WI38 (cell line): ENCODE measurements around the gene FAM53B.

Source experiments
- H3K4me3 ChIP-seq: 2 replicates; pipeline ENCODE4 v1.5.1; 2011; ENCODE audit warnings: low read depth, mild to moderate bottlenecking, control low read depth, low read length
- TF ChIP-seq, protein P1 (sequence below): IDR thresholded peaks from 2 replicates; pipeline ENCODE4 v1.5.1; 2012; ENCODE audit warnings: low read depth, mild to moderate bottlenecking, control low read depth, low read length

Gene FAM53B

DNA sequence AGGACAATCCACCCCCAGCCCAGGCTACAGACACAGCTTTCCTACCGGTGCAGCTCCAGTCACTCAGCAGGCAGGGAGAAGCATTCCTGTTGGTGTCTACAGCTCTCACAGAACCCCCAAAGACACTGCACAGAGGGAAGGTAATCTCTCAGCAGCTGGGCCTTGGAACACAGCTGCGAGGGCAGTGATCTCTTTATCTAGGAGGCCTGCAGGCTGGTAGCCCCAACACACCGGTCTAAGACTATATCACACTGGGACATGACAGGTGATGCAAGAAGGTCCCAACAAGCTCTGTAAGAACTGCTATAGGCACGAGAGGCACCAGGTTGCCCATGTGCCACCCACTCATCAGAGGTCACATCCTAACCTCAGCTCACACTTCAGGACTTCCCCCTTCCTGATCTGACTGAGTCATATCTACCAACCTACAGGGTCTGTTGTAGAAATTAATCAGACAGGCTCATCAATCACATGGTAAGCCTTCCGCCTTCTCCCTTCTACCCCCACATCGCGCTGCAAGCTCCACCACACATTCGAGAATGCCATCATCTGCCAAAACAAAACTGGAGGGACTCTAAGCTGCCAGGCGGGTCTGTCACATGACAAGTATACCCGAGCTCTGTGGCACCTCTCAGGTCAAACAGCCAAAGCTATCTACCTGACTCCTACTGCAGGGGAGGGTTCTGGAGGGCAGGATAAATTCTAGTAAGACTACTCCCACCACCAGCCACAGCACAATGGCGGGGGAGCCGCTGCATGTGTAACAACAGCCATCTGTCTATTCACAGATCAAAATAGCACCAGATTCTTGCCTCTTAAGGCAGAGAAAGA, 26.1 kb downstream of the FAM53B start:
- TF ChIP-seq, protein P1, sequence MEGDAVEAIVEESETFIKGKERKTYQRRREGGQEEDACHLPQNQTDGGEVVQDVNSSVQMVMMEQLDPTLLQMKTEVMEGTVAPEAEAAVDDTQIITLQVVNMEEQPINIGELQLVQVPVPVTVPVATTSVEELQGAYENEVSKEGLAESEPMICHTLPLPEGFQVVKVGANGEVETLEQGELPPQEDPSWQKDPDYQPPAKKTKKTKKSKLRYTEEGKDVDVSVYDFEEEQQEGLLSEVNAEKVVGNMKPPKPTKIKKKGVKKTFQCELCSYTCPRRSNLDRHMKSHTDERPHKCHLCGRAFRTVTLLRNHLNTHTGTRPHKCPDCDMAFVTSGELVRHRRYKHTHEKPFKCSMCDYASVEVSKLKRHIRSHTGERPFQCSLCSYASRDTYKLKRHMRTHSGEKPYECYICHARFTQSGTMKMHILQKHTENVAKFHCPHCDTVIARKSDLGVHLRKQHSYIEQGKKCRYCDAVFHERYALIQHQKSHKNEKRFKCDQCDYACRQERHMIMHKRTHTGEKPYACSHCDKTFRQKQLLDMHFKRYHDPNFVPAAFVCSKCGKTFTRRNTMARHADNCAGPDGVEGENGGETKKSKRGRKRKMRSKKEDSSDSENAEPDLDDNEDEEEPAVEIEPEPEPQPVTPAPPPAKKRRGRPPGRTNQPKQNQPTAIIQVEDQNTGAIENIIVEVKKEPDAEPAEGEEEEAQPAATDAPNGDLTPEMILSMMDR: no peak

DNA sequence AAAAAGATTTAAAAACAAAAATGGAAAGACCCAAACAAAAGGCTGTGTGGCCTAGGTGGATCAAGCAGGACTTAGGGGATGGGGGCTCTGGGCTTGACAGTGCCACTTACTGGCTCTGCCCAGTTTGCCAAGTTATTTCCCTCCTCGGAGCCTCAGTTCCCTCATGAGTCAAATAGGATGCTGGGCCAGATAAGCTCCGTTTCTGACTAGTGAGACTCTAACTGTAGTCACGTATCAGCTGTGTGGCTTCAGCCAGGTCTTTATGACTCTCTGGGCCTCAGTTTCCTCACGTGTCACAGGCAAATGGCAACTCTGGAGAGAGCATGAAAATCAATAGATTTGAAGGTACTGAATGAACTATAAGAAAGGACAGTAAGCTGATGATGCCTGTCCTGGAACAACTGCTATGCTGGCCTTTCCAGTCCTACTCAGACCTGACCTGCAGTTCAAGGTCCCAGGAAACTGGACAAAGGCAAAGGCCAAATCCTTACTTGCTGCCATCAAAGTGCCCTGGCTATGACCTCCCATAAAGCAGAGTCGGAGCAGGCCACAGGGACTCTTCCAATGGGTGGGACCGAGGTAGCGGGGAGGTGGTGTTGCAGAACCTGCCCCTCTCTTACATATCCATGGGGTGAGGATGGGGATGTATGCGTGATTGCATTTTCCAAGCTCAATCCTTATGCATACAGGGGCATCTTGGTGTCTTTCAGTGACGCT, 27.0 kb downstream of the FAM53B start:
- no peak overlapping the region for H3K4me3 ChIP-seq
- TF ChIP-seq, protein P1: no peak

More for the DNA sequence above, 26.1 kb downstream of the FAM53B start:
- H3K4me3 ChIP-seq: no peak overlapping the region

DNA sequence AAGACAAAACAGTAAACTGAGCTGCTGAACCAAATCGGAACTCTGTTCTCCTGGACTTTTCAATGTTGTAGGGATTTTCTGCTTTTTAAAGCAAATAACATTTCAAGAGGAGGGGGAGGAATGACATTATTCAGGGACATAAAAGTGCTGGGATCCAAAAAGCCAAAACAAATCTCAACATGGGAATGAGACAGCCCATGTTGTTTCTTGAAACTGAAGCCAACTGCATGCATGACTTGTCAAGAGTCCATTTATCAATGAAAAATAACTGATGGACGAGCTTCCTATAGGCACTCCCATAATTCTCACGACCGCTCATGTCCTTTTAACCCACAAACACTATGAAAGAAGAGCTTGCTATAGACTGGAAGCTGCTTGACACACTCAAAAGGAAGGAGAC, 27.8 kb downstream of the FAM53B start:
- TF ChIP-seq, protein P1: no peak
- no peak overlapping the region for H3K4me3 ChIP-seq

DNA sequence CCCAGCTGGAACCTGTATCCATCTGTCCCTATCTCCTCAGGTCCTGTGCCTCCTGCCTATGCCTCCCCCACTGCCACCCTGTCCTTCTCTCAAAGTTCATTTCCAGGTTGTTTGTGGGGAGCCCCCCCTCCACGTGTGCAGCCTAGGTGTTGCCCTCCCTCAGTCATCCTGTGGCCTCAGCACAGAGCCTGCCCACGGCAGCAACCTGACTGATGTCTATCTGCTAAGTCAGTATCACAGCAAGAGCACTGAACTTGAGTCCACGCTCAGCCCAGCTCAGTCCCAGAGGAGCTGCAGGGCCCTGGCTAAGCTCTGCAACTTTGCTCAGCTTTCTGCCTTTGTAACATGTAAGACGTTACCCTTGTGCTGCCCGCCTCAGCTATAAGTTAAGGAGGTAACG, 28.7 kb downstream of the FAM53B start:
- TF ChIP-seq, protein P1: no peak

DNA sequence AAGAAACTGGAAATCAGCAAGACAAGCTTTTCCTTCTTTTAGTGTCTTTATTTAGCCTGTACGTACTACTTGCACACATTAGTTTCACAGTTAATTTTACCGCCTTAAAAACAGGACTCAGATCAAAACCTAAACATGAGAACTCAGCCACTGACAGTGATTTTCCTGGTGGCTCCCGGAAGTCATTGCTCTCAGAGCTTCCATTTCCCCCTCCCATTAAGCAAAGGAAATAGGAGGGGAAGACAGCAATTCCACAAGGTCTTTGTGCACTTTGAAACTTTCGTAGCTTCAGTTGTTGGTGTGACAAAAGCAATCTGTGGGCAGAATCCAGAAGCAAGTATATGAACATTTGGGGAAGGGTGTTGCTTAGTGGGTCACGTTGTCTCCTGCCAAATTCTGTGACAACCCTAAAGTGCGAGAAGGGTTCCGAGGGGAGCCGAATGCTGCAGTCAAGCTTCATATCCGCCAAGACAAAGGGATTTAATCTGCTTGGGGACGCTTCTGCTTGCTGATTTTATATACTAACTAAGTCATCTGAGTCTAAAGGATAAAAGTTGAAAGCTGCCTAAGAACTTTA, 30.4 kb downstream of the FAM53B start:
- TF ChIP-seq, protein P1: no peak
- H3K4me3 ChIP-seq: no peak overlapping the region

More for the DNA sequence above, 28.7 kb downstream of the FAM53B start:
- H3K4me3 ChIP-seq: no peak overlapping the region

DNA sequence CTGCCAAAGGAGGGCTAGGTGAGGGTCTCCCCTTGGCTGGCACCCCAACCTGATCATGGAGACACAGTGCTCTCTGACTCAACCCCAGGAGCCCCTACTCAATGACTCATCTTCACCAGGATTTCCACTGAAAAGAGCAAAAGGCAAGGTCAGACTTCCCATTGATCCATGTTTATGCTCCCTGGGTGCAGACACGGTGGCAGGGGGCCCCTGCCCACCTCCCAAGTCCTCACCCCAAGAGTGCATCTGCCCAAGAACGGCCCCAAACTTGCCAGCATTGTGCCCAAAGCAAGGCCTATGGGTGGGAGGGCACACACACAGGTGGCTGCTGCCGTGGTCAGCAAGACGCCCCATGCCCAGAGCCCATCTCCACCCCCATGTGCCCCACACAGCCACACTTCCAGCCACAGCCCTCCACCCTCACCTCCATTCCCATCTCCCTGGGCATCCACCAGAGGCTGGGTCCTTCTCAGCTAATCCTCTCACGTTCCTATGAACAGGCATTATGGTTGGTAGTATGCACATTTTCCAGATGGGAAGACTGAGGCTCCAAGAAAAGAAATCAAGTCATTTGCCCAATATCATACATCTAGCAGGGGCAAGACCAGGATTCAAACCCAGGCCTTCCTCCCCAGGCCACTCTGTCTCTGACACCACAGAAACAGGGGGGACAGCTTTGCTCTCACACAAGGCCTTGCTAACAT, 31.3 kb downstream of the FAM53B start:
- TF ChIP-seq, protein P1: no peak
- no peak overlapping the region for H3K4me3 ChIP-seq
